Measurements from ENCODE around the gene ABRACL.

Gene ABRACL

DNA sequence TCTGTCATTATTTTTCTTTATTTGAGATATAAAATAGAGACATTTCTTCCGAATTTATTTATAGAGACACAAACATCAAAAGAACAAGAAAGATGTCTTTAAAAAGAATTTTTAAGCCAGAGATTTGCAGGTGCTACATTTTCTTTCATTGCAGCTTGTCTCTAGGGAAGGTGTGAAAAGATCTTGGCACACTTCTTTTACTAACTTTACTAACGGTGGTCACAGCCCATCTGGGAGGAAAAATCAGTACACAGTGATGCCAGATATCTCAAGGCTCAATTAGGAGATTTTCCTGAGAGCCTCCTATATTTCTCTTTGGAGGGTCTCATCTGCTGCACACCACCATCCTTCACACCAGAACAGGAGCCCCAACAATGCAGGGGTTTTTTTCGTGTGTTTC lies 29.5 kb downstream of the ABRACL start:
- no peaks in the 10 kb centered on the region for H3K36me3 Mint-ChIP-seq (ENCODE audit: low read depth)
- H3K9me3 Mint-ChIP-seq: no peaks in the 10 kb centered on the region
- H3K4me3 Mint-ChIP-seq: no peak overlapping the region
- peaks cover 3% of the 10 kb centered on the region for H3K27me3 Mint-ChIP-seq
- H3K4me1 Mint-ChIP-seq (ENCODE audit: low read depth): peaks cover 16% of the 10 kb centered on the region
- no peak overlapping the region for H3K27ac Mint-ChIP-seq

DNA sequence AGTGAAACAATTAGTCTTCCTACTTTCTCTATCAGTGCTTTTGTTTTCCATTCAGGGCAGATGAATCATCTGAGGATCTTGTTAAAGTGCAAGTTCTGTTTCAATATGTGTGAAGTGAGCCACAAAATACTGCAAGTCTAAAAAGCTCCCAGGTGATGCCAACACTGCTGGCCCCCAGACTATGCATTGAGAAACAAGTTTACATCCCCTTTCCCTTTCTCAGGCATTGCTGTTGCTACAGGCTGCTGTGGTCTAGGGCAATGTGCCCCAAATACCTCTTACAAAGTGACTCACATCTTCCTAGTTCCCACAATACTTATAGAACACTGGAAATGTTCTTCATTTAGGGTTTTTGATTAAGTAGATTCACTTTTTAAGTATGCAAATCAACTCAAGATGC lies 31.8 kb downstream of the ABRACL start:
- H3K4me3 Mint-ChIP-seq: no peak overlapping the region
- peaks cover 16% of the 10 kb centered on the region for H3K4me1 Mint-ChIP-seq (ENCODE audit: low read depth)
- H3K27me3 Mint-ChIP-seq: peaks cover 3% of the 10 kb centered on the region
- H3K27ac Mint-ChIP-seq: no peak overlapping the region
- no peaks in the 10 kb centered on the region for H3K9me3 Mint-ChIP-seq
- H3K36me3 Mint-ChIP-seq (ENCODE audit: low read depth): no peaks in the 10 kb centered on the region

DNA sequence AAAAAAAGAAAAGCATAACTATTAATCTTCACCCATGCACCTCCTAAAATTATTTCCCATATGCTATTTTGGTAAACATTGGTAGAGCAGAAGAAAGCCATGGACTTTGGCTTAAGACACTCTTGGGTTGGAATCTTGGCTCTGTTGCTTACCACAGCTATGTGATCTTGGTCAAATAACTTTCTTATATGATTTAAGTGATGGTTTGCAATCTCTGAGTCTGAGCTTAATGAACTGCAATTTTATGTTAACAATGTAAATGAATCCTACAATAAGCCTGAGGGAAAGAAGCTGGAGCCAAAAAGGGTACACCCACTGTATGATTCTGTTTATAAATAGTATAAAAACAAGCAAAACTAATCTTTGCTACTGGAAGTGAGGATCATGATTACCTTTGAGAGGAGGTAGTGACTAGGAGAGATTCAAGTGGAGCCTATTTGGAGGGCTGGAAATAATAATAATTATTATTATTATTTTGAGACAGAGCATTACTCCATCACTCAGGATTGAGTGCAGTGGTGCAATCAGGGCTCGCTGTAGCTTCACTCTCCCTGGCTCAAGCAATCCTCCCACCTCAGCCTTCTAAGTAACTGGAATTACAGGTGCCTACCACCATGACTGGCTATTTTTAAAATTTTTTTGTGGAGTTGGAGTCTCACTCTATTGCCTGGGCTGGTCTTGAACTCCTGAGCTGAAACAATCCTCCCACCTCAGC lies 34.5 kb downstream of the ABRACL start:
- H3K27me3 Mint-ChIP-seq: peaks cover 3% of the 10 kb centered on the region
- H3K9me3 Mint-ChIP-seq: no peaks in the 10 kb centered on the region
- no peak overlapping the region for H3K27ac Mint-ChIP-seq
- H3K4me1 Mint-ChIP-seq (ENCODE audit: low read depth): peaks cover 16% of the 10 kb centered on the region
- H3K36me3 Mint-ChIP-seq (ENCODE audit: low read depth): no peaks in the 10 kb centered on the region
- no peak overlapping the region for H3K4me3 Mint-ChIP-seq

DNA sequence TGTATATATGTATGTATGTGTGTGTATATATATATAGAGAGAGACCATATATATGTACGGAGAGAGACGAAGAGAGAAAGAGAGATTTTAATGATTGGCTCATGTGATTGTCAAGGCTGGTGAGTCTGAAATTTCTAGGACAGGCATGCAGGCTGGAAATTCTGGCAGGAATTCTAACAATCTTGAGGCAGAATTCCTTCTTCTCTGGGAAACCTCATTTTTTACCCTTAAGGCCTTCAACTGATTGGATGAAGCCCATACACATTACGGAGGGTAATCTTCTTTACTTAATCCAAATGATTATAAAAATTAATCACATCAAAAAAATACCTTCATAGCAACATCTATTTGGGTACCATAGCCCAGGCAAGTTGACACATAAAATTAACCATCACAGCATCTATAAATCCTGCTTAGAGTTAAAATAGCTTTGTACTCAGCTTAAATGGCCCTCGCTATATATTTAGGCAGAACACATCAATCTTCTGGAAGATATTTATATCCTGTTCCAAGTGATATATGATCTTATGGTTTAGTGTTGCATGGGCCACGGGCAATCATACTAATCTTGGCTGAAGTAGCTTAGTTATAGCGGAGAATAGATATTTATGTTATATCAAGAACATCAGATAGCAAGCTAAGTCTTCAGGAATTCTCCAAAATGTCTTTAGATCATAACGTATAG lies 36.6 kb downstream of the ABRACL start:
- Mint-ChIP-seq H3K27ac (no peak overlapping the region), H3K9me3 (no peaks in the 10 kb centered on the region), H3K4me3 (no peak overlapping the region), H3K36me3 (ENCODE audit: low read depth) (no peaks in the 10 kb centered on the region), H3K4me1 (ENCODE audit: low read depth) (peaks cover 8% of the 10 kb centered on the region), H3K27me3 (peaks cover 3% of the 10 kb centered on the region)

DNA sequence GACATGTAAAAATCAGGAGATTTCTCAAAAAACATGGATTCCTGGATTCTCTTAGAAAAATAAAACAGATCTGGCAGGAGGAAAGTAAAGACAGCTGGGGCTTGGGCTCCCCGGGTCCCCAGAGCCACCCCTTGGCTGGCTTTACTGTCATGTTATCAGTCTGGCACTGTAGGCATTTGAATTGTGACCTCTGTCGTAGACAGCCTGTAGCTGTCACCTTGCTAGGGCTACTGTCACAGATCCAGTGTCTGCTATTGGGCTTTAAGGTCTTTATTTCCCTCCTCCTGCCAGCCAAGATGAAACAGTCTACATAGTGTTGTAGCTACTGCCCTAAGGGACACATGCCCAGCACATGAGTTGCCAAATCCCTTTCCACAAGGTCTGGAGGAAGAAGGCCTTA lies 37.5 kb downstream of the ABRACL start:
- no peaks in the 10 kb centered on the region for H3K9me3 Mint-ChIP-seq
- H3K27ac Mint-ChIP-seq: no peak overlapping the region
- peaks cover 3% of the 10 kb centered on the region for H3K27me3 Mint-ChIP-seq
- H3K36me3 Mint-ChIP-seq (ENCODE audit: low read depth): no peaks in the 10 kb centered on the region
- H3K4me3 Mint-ChIP-seq: no peak overlapping the region
- no peaks in the 10 kb centered on the region for H3K4me1 Mint-ChIP-seq (ENCODE audit: low read depth)

DNA sequence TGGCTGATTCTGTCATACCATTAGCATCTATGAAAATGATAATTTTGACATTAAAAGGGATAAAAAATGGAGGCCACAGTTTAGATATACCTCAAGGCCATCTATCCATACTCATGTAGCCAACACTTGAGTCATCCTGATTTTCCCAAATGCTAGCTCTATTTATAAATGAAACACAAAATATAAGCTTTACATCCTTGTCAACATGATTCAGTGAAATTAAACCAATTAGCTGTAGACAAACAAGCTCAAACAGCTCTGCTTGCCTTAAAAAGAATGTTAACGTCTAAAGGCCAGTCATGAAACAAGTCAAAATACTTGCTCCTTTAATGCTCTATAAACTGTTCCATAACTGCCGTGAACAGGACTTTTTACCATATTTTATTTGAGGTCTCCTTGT lies 40.3 kb downstream of the ABRACL start:
- Mint-ChIP-seq H3K27me3 (no peaks in the 10 kb centered on the region), H3K36me3 (ENCODE audit: low read depth) (no peaks in the 10 kb centered on the region), H3K9me3 (no peaks in the 10 kb centered on the region), H3K4me3 (no peak overlapping the region), H3K4me1 (ENCODE audit: low read depth) (no peaks in the 10 kb centered on the region), H3K27ac (no peak overlapping the region)

DNA sequence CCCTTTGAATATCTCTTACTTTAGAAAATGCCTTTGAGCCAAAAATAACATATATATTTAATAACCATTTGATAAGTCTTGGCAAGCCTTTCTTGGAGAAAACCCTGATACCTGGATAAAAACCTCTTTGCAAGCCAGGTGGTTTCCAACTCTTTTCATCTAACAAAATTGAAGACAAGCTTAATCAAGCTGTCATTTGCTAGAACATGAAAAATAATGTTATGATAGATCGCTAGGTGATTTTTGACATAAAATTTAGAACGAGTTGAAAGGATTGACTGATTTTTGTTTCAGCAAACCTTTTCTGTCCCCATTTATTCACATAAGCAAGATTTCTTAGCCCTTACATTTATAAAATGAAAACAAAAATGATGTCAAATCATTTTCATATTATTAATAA lies 44.6 kb downstream of the ABRACL start:
- no peak overlapping the region for H3K4me3 Mint-ChIP-seq
- H3K27me3 Mint-ChIP-seq: no peaks in the 10 kb centered on the region
- H3K27ac Mint-ChIP-seq: no peak overlapping the region
- H3K4me1 Mint-ChIP-seq (ENCODE audit: low read depth): no peaks in the 10 kb centered on the region
- H3K9me3 Mint-ChIP-seq: no peaks in the 10 kb centered on the region
- no peaks in the 10 kb centered on the region for H3K36me3 Mint-ChIP-seq (ENCODE audit: low read depth)

DNA sequence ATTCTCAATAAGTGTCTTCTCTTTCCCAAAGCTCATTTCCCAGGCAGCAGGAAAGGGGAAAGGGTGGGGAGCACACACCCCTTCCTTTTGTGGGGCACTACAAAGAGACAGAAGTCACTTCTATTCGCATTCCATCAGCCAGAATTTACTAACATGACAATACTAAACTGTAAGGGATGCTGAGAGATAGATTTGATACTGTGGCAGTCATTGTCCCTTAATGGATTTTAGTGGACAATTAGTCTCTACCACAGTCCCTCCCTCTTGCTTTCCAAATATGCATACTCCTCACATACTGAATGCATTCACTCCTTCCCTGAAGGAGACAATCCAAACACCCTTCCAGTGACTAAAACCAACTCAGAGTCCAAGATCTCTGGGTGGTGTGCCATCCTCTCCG lies 50.5 kb downstream of the ABRACL start:
- Mint-ChIP-seq H3K4me1 (ENCODE audit: low read depth) (no peaks in the 10 kb centered on the region), H3K36me3 (ENCODE audit: low read depth) (no peaks in the 10 kb centered on the region), H3K27me3 (no peaks in the 10 kb centered on the region), H3K27ac (no peak overlapping the region), H3K4me3 (no peak overlapping the region), H3K9me3 (no peaks in the 10 kb centered on the region)

DNA sequence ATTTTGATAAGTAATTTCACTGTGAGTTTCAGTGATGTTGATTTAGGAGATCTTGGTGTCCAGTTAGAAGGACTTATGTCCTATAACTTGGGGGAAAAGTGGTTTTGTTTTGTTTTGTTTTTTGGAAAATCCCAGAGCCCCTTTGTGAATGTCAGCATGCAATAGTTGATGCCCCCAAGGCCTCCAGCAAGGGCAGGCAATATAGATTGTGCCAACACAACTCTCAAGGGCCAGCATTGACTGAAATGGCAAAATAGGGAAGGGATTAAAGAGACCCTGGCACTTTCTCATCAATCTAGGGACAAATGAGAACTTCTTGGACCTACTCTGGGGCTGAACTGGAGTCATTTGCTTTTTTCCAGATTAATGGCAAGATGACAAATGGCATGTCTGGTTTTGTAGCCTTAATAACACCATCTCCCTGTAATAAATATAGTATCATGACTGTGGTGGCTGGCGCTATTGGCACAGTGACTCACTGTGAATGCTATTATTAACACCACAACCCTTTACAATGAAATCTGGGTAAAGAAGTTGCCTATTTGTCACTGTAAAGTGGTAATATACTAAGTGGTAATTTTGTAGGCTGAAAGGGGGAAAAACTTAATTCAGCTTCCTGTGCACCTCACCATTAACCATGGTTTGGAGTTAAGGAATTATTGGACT lies 51.8 kb downstream of the ABRACL start:
- Mint-ChIP-seq H3K4me1 (ENCODE audit: low read depth) (no peaks in the 10 kb centered on the region), H3K9me3 (no peaks in the 10 kb centered on the region), H3K27me3 (no peaks in the 10 kb centered on the region), H3K36me3 (ENCODE audit: low read depth) (no peaks in the 10 kb centered on the region), H3K4me3 (no peak overlapping the region), H3K27ac (no peak overlapping the region)

DNA sequence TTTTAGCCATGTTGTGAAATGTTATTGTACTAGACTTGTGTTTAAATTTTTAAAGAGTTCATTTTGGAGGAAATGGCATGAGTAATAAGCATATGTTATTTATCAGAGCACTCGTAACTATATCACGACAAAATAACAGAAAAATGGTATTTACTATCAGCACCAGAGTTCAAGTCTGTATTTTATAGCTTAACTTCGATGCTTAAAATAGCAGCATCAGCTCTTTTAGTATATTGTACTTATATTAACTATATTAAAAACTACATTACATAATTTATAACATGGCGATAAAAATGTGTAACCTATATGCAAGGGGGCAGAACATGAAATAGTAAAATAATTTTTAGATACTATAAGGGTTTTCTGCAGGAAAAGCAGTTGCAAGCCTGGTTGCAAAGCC lies 52.9 kb downstream of the ABRACL start:
- Mint-ChIP-seq H3K4me3 (no peak overlapping the region), H3K4me1 (ENCODE audit: low read depth) (no peaks in the 10 kb centered on the region), H3K36me3 (ENCODE audit: low read depth) (no peaks in the 10 kb centered on the region), H3K27ac (no peak overlapping the region), H3K9me3 (no peaks in the 10 kb centered on the region), H3K27me3 (no peaks in the 10 kb centered on the region)

DNA sequence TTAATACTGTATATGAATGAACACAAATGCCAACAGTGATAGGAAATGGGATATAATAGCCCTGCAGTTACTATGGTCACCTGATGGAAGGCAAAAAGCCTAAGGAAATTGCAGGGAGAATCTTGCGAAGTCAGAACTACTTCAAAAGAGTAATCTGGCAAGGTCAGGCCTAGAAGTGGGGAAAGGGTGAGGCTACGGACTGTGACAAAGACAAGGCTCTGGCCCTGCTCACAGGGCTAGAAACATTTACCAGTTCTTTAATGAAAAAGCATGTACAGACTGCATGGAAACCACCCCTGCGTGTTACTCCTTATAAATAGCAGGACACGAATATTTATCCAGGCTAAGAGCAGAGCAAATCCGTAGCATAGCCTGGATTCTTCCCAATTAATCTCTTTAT lies 53.8 kb downstream of the ABRACL start:
- no peak overlapping the region for H3K4me3 Mint-ChIP-seq
- H3K27ac Mint-ChIP-seq: no peak overlapping the region
- H3K4me1 Mint-ChIP-seq (ENCODE audit: low read depth): no peaks in the 10 kb centered on the region
- no peaks in the 10 kb centered on the region for H3K36me3 Mint-ChIP-seq (ENCODE audit: low read depth)
- no peaks in the 10 kb centered on the region for H3K27me3 Mint-ChIP-seq
- H3K9me3 Mint-ChIP-seq: no peaks in the 10 kb centered on the region

DNA sequence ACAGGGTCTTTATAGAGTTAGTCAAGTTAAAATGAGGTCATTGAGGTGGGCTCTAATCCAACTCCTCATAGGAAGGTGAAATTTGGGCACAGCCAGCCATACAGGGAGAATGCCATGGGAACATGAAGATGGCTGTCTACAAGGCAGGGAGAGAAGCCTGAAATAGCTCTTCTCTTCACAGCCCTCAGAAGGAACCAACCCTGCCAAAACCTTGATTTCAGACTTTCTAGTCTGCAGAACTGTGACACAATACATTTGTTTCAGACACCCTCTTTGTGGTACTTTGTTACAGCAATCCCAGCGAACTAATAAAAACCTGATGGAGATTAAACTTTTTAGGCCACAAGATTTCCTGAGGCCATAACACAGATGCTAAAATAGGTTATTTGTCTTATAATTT lies 63.3 kb downstream of the ABRACL start:
- H3K4me3 Mint-ChIP-seq: no peak overlapping the region
- H3K27ac Mint-ChIP-seq: no peak overlapping the region
- H3K9me3 Mint-ChIP-seq: peaks cover 4% of the 10 kb centered on the region
- H3K27me3 Mint-ChIP-seq: no peaks in the 10 kb centered on the region
- H3K36me3 Mint-ChIP-seq (ENCODE audit: low read depth): no peaks in the 10 kb centered on the region
- peaks cover 8% of the 10 kb centered on the region for H3K4me1 Mint-ChIP-seq (ENCODE audit: low read depth)
